MCF 10A (cell line): ENCODE results near the gene FXR1. TPM values are rescaled to one million over a fixed set of nuclear protein-coding genes. Genes with fewer than 3 reads are reported as not detected.
A peak's percentile ranks its signal among the peaks of the same experiment; 100 is the strongest.
"Not testable (repeated sequence)": the region's sequence is repeated elsewhere in the genome, so short reads cannot be mapped to it uniquely, and the experiment has no call there.

Experiments used
- Bru-seq: library from RNA; stranded (reverse); fragments of 400-500 nt; gene quantifications from one replicate; lab custom pipeline; 2021; lab: Mats Ljungman, UMichigan
- BruChase-seq, 2 experiments: library from RNA; stranded (reverse); fragments of 400-500 nt; gene quantifications; one replicate each; lab custom pipeline; 2021; lab: Mats Ljungman, UMichigan
- BruUV-seq: library from RNA; stranded (reverse); fragments of 400-500 nt; replicated peaks from 2 replicates; lab custom pipeline; 2021; lab: Mats Ljungman, UMichigan
- CTCF ChIA-PET: fragments of 300-600 bp; sonication (Branson Sonifier 250); formaldehyde crosslinking; extraction: SDS; loops from one replicate; lab custom pipeline; 2021; ENCODE audit warnings: antibody characterized with exemption, inconsistent platforms; lab: Yijun Ruan, JAX
- POLR2A ChIA-PET: fragments of 300-600, 350-650 bp; sonication (Branson Sonifier 250); formaldehyde crosslinking; extraction: SDS; loops from one replicate; lab custom pipeline; 2020; ENCODE audit warnings: antibody characterized with exemption, inconsistent platforms; lab: Yijun Ruan, JAX
- DNase-seq: peaks from one replicate; pipeline ENCODE4 v3.0.0-alpha.2; 2018; ENCODE audit not compliant: unreplicated experiment
- H3K27ac Mint-ChIP-seq: one replicate; pipeline ENCODE4 v1.8.0; 2022; ENCODE audit warnings: mild to moderate bottlenecking, low read depth, mixed read lengths; ENCODE audit not compliant: unreplicated experiment
- H3K27me3 Mint-ChIP-seq: one replicate; pipeline ENCODE4 v1.8.0; 2022; ENCODE audit warnings: mixed read lengths; ENCODE audit not compliant: insufficient read depth, unreplicated experiment
- H3K36me3 Mint-ChIP-seq: one replicate; pipeline ENCODE4 v1.8.0; 2022; ENCODE audit warnings: mild to moderate bottlenecking, moderate library complexity, mixed read lengths; ENCODE audit not compliant: insufficient read depth, unreplicated experiment
- H3K4me1 Mint-ChIP-seq: one replicate; pipeline ENCODE4 v1.8.0; 2022; ENCODE audit warnings: mixed read lengths; ENCODE audit not compliant: insufficient read depth, unreplicated experiment
- H3K4me3 Mint-ChIP-seq: one replicate; pipeline ENCODE4 v1.8.0; 2022; ENCODE audit warnings: mild to moderate bottlenecking, moderate library complexity, mixed read lengths; ENCODE audit not compliant: unreplicated experiment
- H3K9me3 Mint-ChIP-seq: one replicate; pipeline ENCODE4 v1.8.0; 2022; ENCODE audit warnings: mixed read lengths; ENCODE audit not compliant: unreplicated experiment
- intact Hi-C: fragments of 100-400 bp; cut with micrococcal nuclease; formaldehyde crosslinking; loops from 2 replicates; pipeline ENCODE4 v1.14.1; 2022
- long read RNA-seq: library from polyadenylated mRNA; stranded (forward); transcript quantifications from one replicate; pipeline ENCODE4 v2.0.0, GENCODE V29; 2022
- total RNA-seq: library from RNA; stranded (reverse); gene quantifications from 2 replicates; pipeline ENCODE4 v1.2.3, GENCODE V29; 2022
- TF ChIP-seq, protein P1 (sequence below): fragments of 200-600 bp; IDR thresholded peaks from one replicate; pipeline ENCODE4 v1.8.0; 2022; ENCODE audit warnings: antibody characterized with exemption, mild to moderate bottlenecking; ENCODE audit not compliant: unreplicated experiment

FXR1 gene
- 166 and 194 TPM in 2 replicates for total RNA-seq
- Bru-seq, nascent RNA = percentile 94 among the genes with signal in this experiment
- BruChase-seq, experiment 1, labeled RNA remaining after a 6-hour chase = percentile 95 among the genes with signal in this experiment
- percentile 95 among the genes with signal in this experiment for BruChase-seq, experiment 2, labeled RNA remaining after a 2-hour chase
- long read RNA-seq, full-length matches to known transcripts = 88 of 132 reads
- long read RNA-seq, partial matches to known transcripts = 32 of 132 reads
- long read RNA-seq, other reads (novel, unspliced or antisense) = 12 of 132 reads

DNA sequence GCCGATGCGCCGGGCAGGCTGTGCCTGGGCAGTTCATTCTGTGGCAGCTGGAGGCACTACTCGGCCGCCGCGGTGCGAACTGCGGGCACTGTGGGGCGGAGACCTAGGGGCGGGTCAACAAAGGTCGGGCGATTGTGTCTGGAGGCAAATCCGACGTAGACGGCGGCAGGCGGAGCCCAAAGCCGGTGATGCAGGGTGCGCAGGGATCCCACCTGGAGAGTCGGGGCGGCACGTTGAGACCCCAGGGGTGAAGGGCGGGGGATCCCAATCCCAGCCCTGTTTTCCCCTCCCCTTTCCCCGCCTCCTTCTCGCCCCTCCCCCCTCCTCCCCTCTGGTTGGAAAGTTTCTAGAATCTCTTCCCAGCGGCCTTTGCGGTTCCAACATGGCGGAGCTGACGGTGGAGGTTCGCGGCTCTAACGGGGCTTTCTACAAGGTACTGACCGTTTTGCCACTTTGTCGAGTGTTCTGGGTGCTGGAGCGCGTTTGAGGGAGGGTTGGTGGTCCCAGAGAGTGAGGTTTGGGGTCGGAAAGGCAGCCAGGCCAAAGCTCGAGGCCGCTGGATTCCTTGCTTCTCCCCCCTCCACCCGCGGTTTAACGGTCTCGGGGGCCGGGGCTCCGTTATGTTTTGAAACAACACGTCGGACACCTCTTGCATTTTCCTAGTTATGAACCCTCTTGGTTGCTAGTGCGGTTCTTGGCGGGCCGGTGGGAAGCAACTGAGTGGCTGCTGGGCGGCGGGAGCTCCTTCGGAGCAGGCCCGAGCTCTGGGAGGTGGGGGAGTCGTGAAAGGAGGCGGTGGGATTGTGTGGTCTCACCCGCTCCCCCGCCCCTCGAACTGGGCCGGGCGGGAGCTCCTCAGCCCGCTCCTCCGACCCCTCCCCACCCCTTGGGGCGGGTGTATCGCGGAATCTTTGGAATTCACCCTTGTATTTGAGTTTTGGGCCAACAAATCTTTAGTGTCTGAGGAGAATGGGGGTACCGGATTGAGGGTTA lies at the start of gene FXR1:
Gene FXR1, plus strand, starts transcription at position 367 of the 993 bp plus-strand sequence. Its CDS starts 16 bp downstream, at position 383.
- peaks cover 25% of the 10 kb centered on the region for H3K4me1 Mint-ChIP-seq
- H3K4me3 Mint-ChIP-seq = peak within 1 kb of the TSS; percentile 87
- intact Hi-C loops = loop anchor here (2.0 kb wide), 2 partner anchors 22 to 264 kb away; no protein-coding TSS in a partner anchor
- H3K27me3 Mint-ChIP-seq = no peaks in the 10 kb centered on the region
- ChIA-PET POLR2A (interaction anchor here (0.6 to 3.6 kb wide), 39 partner anchors 10 to 1828 kb away, joined by 3 to 24 read pairs (median 4); partner anchors contain the start of genes DNAJC19 and USP13), CTCF (interaction anchor here (0.5 to 2.9 kb wide), 30 partner anchors 8 to 1801 kb away, joined by 3 to 11 read pairs (median 3); no protein-coding TSS in a partner anchor)
- TF ChIP-seq, protein P1, sequence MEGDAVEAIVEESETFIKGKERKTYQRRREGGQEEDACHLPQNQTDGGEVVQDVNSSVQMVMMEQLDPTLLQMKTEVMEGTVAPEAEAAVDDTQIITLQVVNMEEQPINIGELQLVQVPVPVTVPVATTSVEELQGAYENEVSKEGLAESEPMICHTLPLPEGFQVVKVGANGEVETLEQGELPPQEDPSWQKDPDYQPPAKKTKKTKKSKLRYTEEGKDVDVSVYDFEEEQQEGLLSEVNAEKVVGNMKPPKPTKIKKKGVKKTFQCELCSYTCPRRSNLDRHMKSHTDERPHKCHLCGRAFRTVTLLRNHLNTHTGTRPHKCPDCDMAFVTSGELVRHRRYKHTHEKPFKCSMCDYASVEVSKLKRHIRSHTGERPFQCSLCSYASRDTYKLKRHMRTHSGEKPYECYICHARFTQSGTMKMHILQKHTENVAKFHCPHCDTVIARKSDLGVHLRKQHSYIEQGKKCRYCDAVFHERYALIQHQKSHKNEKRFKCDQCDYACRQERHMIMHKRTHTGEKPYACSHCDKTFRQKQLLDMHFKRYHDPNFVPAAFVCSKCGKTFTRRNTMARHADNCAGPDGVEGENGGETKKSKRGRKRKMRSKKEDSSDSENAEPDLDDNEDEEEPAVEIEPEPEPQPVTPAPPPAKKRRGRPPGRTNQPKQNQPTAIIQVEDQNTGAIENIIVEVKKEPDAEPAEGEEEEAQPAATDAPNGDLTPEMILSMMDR = peak; percentile 37
- peak; percentile 94 for DNase-seq
- peak within 1 kb of the TSS; percentile 95 for H3K27ac Mint-ChIP-seq
- BruUV-seq = no TSS peak
- H3K36me3 Mint-ChIP-seq = peaks cover 22% of the 10 kb centered on the region
- no peaks in the 10 kb centered on the region for H3K9me3 Mint-ChIP-seq

DNA sequence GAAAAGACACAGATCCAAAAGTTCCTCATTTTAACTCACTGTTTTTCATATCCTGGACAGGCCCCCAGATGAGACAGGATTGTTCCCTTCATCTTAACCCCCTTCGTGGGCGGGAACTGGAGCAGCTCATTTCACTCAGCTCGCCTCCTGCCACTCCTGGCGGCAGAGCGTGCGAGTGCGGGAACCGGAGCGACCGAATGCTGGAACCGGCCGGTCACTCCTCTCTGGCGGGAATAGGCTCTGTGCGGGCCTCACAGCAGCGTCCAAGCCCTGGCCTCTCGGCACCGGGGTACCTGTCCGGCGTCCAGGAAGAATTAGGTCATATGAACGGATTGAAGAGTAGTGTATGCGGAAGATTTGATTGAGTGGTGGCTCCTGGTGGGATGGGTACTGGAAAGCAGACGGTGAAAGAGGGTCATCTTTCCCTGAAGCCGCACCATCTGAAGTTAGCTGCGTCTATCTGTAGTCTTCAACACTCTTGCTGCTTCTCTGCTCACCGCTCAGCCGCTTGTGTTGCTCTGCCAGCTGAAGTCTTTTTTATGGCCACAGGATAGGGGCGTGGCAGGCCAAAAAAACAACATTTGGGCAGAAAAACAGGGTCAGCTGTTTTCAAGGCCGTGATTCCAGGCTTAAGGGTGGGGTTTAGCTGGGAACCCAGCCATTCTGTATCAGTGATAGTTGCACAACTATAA lies 42.3 kb upstream of the FXR1 start:
- CTCF ChIA-PET = interaction anchor here (0.6 to 3.1 kb wide), 2 partner anchors 15 to 1435 kb away, joined by 3 to 18 read pairs; no protein-coding TSS in a partner anchor
- Mint-ChIP-seq H3K36me3 (no peaks in the 10 kb centered on the region), H3K27ac (no peak overlapping the region), H3K9me3 (no peaks in the 10 kb centered on the region), H3K4me1 (peaks cover 14% of the 10 kb centered on the region), H3K27me3 (no peaks in the 10 kb centered on the region), H3K4me3 (no peak overlapping the region)
- no TSS peak for BruUV-seq
- POLR2A ChIA-PET = no interaction called here
- intact Hi-C loops = no loop called here
- no peak for DNase-seq
- TF ChIP-seq, protein P1 = no peak

- H3K9me3 Mint-ChIP-seq = no peaks in the 10 kb centered on the region
- TF ChIP-seq, protein P1 = no peak
- no peak overlapping the region for H3K27ac Mint-ChIP-seq
- no peak overlapping the region for H3K4me3 Mint-ChIP-seq
- intact Hi-C loops = no loop called here
- H3K4me1 Mint-ChIP-seq = peaks cover 14% of the 10 kb centered on the region
- H3K36me3 Mint-ChIP-seq = no peaks in the 10 kb centered on the region
- CTCF ChIA-PET = no interaction called here
- DNase-seq = peak; percentile 29
- no TSS peak for BruUV-seq
- POLR2A ChIA-PET = interaction anchor here (0.6 to 0.8 kb wide), 2 partner anchors 41 to 182 kb away, joined by 3 to 4 read pairs; partner anchors contain the start of gene FXR1
- H3K27me3 Mint-ChIP-seq = no peaks in the 10 kb centered on the region
Observed at GRCh38 chr3:180871901-180872300, 40.6 kb upstream of the FXR1 start.

DNA sequence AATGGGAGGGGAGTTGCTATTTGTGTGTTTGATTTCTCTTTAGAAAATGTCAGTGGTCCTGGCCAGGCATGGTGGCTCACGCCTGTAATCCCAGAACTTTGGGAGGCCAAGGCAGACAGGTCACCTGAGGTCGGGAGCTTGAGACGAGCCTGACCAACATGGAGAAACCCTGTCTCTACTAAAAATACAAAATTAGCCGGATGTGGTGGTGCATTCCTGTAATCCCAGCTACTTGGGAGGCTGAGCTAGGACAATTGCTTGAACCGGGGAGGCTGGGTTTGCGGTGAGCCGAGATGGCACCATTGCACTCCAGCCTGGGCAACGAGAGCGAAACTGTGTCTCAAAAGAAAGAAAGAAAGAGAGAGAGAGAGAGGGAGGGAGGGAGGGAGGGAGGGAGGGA lies 40.0 kb upstream of the FXR1 start:
- H3K9me3 Mint-ChIP-seq, BruUV-seq, DNase-seq, CTCF ChIA-PET, H3K4me3 Mint-ChIP-seq, H3K27me3 Mint-ChIP-seq, H3K27ac Mint-ChIP-seq, H3K36me3 Mint-ChIP-seq, intact Hi-C loops: not testable (repeated sequence)
- POLR2A ChIA-PET = interaction anchor here (0.8 kb wide), 1 partner anchor 40 kb away, joined by 4 read pairs; the partner anchor contains the start of gene FXR1
- peaks cover 14% of the 10 kb centered on the region for H3K4me1 Mint-ChIP-seq
